WTC11 (cell line): ENCODE measurements around the gene SETMAR. TPM values are rescaled to one million over a fixed set of nuclear protein-coding genes. Genes with fewer than 3 reads are reported as not detected.

Source experiments
- ATAC-seq: fragments of 200-7000 bp; cut with Tn5 transposase; 2 replicates; pipeline ENCODE4 v1.10.0; 2021; ENCODE audit warnings: mild to moderate bottlenecking, moderate library complexity
- CTCF ChIA-PET: fragments of 300-600 bp; sonication (Branson Sonifier 250); formaldehyde crosslinking; loops from one replicate; lab custom pipeline; 2021; ENCODE audit warnings: antibody characterized with exemption; lab: Charles Lee
- POLR2A ChIA-PET: fragments of 350-600 bp; sonication (Branson Sonifier 250); formaldehyde crosslinking; loops from one replicate; lab custom pipeline; 2021; ENCODE audit warnings: antibody characterized with exemption; lab: Charles Lee
- DNase-seq: peaks from one replicate; pipeline ENCODE4 v3.0.0; 2021; ENCODE audit warnings: low spot score
- H3K27ac Mint-ChIP-seq: 2 replicates; pipeline ENCODE4 v1.8.0; 2021; ENCODE audit warnings: mixed read lengths
- H3K27me3 Mint-ChIP-seq: 2 replicates; pipeline ENCODE4 v1.8.0; 2021; ENCODE audit warnings: low read depth, mild to moderate bottlenecking, moderate library complexity, mixed read lengths
- H3K36me3 Mint-ChIP-seq: 2 replicates; pipeline ENCODE4 v1.8.0; 2021; ENCODE audit warnings: mixed read lengths
- H3K4me1 Mint-ChIP-seq: 2 replicates; pipeline ENCODE4 v1.8.0; 2022; ENCODE audit warnings: mixed read lengths
- H3K4me3 Mint-ChIP-seq: 2 replicates; pipeline ENCODE4 v1.8.0; 2021; ENCODE audit warnings: mild to moderate bottlenecking, moderate library complexity, mixed read lengths
- H3K9me3 Mint-ChIP-seq: 2 replicates; pipeline ENCODE4 v1.8.0; 2021; ENCODE audit warnings: mixed read lengths
- ELF4 ChIP-seq: sonication (generic); formaldehyde crosslinking; IDR thresholded peaks from 2 replicates; pipeline ENCODE4 v1.8.1; 2022; ENCODE audit warnings: low read depth, mild to moderate bottlenecking, moderate library complexity, missing genetic modification reagents
- ESRRA ChIP-seq: sonication (generic); formaldehyde crosslinking; IDR thresholded peaks from 2 replicates; pipeline ENCODE4 v1.8.1; 2022; ENCODE audit warnings: mild to moderate bottlenecking, missing genetic modification reagents, borderline replicate concordance
- FOXJ3 ChIP-seq: sonication (generic); formaldehyde crosslinking; IDR thresholded peaks from 2 replicates; pipeline ENCODE4 v1.9.0; 2021; ENCODE audit warnings: missing genetic modification reagents, mild to moderate bottlenecking, borderline replicate concordance
- FOXK1 ChIP-seq: sonication (generic); formaldehyde crosslinking; IDR thresholded peaks from 2 replicates; pipeline ENCODE4 v1.8.0; 2022; ENCODE audit warnings: mild to moderate bottlenecking, moderate library complexity, missing genetic modification reagents
- GABPB1 ChIP-seq: sonication (generic); formaldehyde crosslinking; IDR thresholded peaks from 2 replicates; pipeline ENCODE4 v1.8.1; 2023; ENCODE audit warnings: mild to moderate bottlenecking, missing genetic modification reagents
- GRHL2 ChIP-seq: fragments of 250-450 bp; sonication (Bioruptor Pico); IDR thresholded peaks from 2 replicates; pipeline ENCODE4 v1.8.0; 2022; ENCODE audit warnings: mild to moderate bottlenecking, moderate library complexity; ENCODE audit not compliant: insufficient replicate concordance, severe bottlenecking
- GTF2I ChIP-seq: fragments of 250-450 bp; sonication (Bioruptor Pico); conservative IDR thresholded peaks from 2 replicates; pipeline ENCODE4 v1.4.0; 2021; ENCODE audit warnings: mild to moderate bottlenecking
- HMGA2 ChIP-seq: fragments of 250-450 bp; sonication (Bioruptor Pico); IDR thresholded peaks from 2 replicates; pipeline ENCODE4 v1.4.0; 2021; ENCODE audit warnings: mild to moderate bottlenecking, moderate library complexity
- IRF1 ChIP-seq: sonication (generic); formaldehyde crosslinking; IDR thresholded peaks from 2 replicates; pipeline ENCODE4 v1.8.0; 2023; ENCODE audit warnings: missing genetic modification reagents
- KAT7 ChIP-seq: sonication (generic); formaldehyde crosslinking; IDR thresholded peaks from 2 replicates; pipeline ENCODE4 v1.8.1; 2023; ENCODE audit warnings: missing genetic modification reagents, mild to moderate bottlenecking, borderline replicate concordance
- MLX ChIP-seq: sonication (generic); formaldehyde crosslinking; IDR thresholded peaks from 2 replicates; pipeline ENCODE4 v1.8.1; 2023; ENCODE audit warnings: mild to moderate bottlenecking, missing genetic modification reagents, moderate library complexity
- MYBL2 ChIP-seq: sonication (generic); formaldehyde crosslinking; IDR thresholded peaks from 2 replicates; pipeline ENCODE4 v1.8.1; 2023; ENCODE audit warnings: mild to moderate bottlenecking, moderate library complexity, missing genetic modification reagents
- NR2C2 ChIP-seq: sonication (generic); formaldehyde crosslinking; IDR thresholded peaks from 2 replicates; pipeline ENCODE4 v1.8.0; 2022; ENCODE audit warnings: mild to moderate bottlenecking, missing genetic modification reagents
- PRRX2 ChIP-seq: fragments of 250-450 bp; sonication (Bioruptor Pico); IDR thresholded peaks from 2 replicates; pipeline ENCODE4 v1.8.0; 2021; ENCODE audit warnings: mild to moderate bottlenecking
- TEAD1 ChIP-seq: sonication (generic); formaldehyde crosslinking; IDR thresholded peaks from 2 replicates; pipeline ENCODE4 v1.8.0; 2022; ENCODE audit warnings: mild to moderate bottlenecking, missing genetic modification reagents
- TP53 ChIP-seq: sonication (generic); formaldehyde crosslinking; IDR thresholded peaks from 2 replicates; pipeline ENCODE4 v1.8.1; 2023; ENCODE audit warnings: mild to moderate bottlenecking, missing genetic modification reagents
- ZNF138 ChIP-seq: sonication (generic); formaldehyde crosslinking; conservative IDR thresholded peaks from 2 replicates; pipeline ENCODE4 v1.8.1; 2022; ENCODE audit warnings: mild to moderate bottlenecking, moderate library complexity, missing genetic modification reagents
- ZNF219 ChIP-seq: sonication (generic); formaldehyde crosslinking; IDR thresholded peaks from 2 replicates; pipeline ENCODE4 v1.8.0; 2023; ENCODE audit warnings: missing genetic modification reagents, mild to moderate bottlenecking, borderline replicate concordance
- ZNF317 ChIP-seq: sonication (generic); formaldehyde crosslinking; IDR thresholded peaks from 2 replicates; pipeline ENCODE4 v1.8.1; 2023; ENCODE audit warnings: low read depth, mild to moderate bottlenecking, moderate library complexity, missing genetic modification reagents, borderline replicate concordance
- ZNF396 ChIP-seq: fragments of 250-450 bp; sonication (Bioruptor Pico); IDR thresholded peaks from 2 replicates; pipeline ENCODE4 v1.8.0; 2021; ENCODE audit warnings: mild to moderate bottlenecking, moderate library complexity, borderline replicate concordance
- ZNF512 ChIP-seq: sonication (generic); formaldehyde crosslinking; IDR thresholded peaks from 2 replicates; pipeline ENCODE4 v1.8.1; 2022; ENCODE audit warnings: missing genetic modification reagents, borderline replicate concordance
- ZNF671 ChIP-seq: fragments of 250-450 bp; sonication (Bioruptor Pico); IDR thresholded peaks from 2 replicates; pipeline ENCODE4 v1.8.0; 2021; ENCODE audit warnings: mild to moderate bottlenecking
- total RNA-seq: library from RNA; stranded (reverse); gene quantifications from 3 replicates; pipeline ENCODE4 v1.2.3, GENCODE V29; 2021
- TF ChIP-seq, protein P1 (sequence below): fragments of 250-450 bp; sonication (Bioruptor Pico); IDR thresholded peaks from 2 replicates; pipeline ENCODE4 v2.1.2; 2022; ENCODE audit warnings: mild to moderate bottlenecking, moderate library complexity
- TF ChIP-seq, protein P2 (sequence below): fragments of 250-450 bp; sonication (Bioruptor Pico); IDR thresholded peaks from 2 replicates; pipeline ENCODE4 v1.9.0; 2021; ENCODE audit warnings: mild to moderate bottlenecking, borderline replicate concordance
- TF ChIP-seq, protein P3 (sequence below): fragments of 200-600 bp; IDR thresholded peaks from 2 replicates; pipeline ENCODE4 v1.8.0; 2022; ENCODE audit warnings: antibody characterized with exemption

Gene SETMAR
- total RNA-seq, 1 experiment from 2014 or later = 11.6 TPM

GRCh38 chr3:4332111-4332510 lies 28.9 kb downstream of the SETMAR start:
- ATAC-seq (peak; percentile 52), DNase-seq (no peak)
- Mint-ChIP-seq H3K9me3 (peaks cover 29% of the 10 kb centered on the region), H3K27ac (no peak overlapping the region), H3K27me3 (no peaks in the 10 kb centered on the region; the same call in 1 of the 2 replicates), H3K4me3 (peak overlapping the region; percentile 41; the same call in 1 of the 2 replicates), H3K36me3 (peaks cover 26% of the 10 kb centered on the region), H3K4me1 (peaks cover 41% of the 10 kb centered on the region)
- ChIA-PET CTCF (interaction anchor here (0.9 to 2.1 kb wide), 3 partner anchors 17 to 301 kb away, joined by 3 to 11 read pairs (median 6); no protein-coding TSS in a partner anchor), POLR2A (no interaction called here)
- TF ChIP-seq TEAD1 (CRISPR knock-in tag) (no peak), FOXK1 (CRISPR knock-in tag) (no peak), ZNF138 (CRISPR knock-in tag) (no peak), MYBL2 (no peak), IRF1 (CRISPR knock-in tag) (no peak), ZNF317 (CRISPR knock-in tag) (no peak), TP53 (CRISPR knock-in tag) (no peak), ZNF396 (CRISPR knock-in tag) (no peak), NR2C2 (CRISPR knock-in tag) (no peak), GABPB1 (CRISPR knock-in tag) (no peak), MLX (CRISPR knock-in tag) (no peak), FOXJ3 (CRISPR knock-in tag) (no peak), PRRX2 (CRISPR knock-in tag) (no peak), ESRRA (CRISPR knock-in tag) (no peak), ELF4 (no peak)

DNA sequence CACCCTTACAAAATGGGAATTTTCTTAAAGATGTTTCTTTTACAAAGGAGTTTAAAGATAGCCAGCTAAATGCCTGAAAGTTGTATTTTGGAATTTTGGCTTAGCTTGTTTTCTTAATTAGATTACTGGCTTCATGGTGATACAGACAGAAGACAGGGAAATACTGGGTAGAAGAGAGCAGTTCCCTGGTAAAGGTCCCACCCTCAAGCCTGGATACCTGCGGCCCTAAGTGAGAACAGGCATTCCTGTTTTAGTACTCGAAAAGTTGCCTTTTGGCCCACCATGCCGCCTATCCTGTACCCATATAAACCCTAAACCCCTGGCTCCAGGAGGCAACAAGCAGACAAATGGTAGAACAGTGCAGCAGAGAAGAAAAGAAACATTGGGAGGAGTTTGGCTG lies 29.4 kb downstream of the SETMAR start:
- ChIA-PET CTCF (interaction anchor here (0.9 to 2.1 kb wide), 3 partner anchors 18 to 301 kb away, joined by 3 to 11 read pairs (median 6); no protein-coding TSS in a partner anchor), POLR2A (no interaction called here)
- H3K9me3 Mint-ChIP-seq = peaks cover 27% of the 10 kb centered on the region
- H3K27me3 Mint-ChIP-seq = no peaks in the 10 kb centered on the region; the same call in 1 of the 2 replicates
- peaks cover 45% of the 10 kb centered on the region for H3K4me1 Mint-ChIP-seq
- ATAC-seq (peak; percentile 54), DNase-seq (no peak)
- no peak overlapping the region for H3K4me3 Mint-ChIP-seq
- no peak overlapping the region for H3K27ac Mint-ChIP-seq
- H3K36me3 Mint-ChIP-seq = peaks cover 23% of the 10 kb centered on the region
- TF ChIP-seq KAT7 (CRISPR knock-in tag) = no peak
- no peak for TF ChIP-seq ZNF671 (CRISPR knock-in tag)
- no peak for TF ChIP-seq ESRRA (CRISPR knock-in tag)
- no peak for TF ChIP-seq ZNF512
- TF ChIP-seq ZNF219 (CRISPR knock-in tag) = no peak
- no peak for TF ChIP-seq GTF2I (CRISPR knock-in tag)
- no peak for TF ChIP-seq GRHL2 (CRISPR knock-in tag)
- TF ChIP-seq, protein P1, sequence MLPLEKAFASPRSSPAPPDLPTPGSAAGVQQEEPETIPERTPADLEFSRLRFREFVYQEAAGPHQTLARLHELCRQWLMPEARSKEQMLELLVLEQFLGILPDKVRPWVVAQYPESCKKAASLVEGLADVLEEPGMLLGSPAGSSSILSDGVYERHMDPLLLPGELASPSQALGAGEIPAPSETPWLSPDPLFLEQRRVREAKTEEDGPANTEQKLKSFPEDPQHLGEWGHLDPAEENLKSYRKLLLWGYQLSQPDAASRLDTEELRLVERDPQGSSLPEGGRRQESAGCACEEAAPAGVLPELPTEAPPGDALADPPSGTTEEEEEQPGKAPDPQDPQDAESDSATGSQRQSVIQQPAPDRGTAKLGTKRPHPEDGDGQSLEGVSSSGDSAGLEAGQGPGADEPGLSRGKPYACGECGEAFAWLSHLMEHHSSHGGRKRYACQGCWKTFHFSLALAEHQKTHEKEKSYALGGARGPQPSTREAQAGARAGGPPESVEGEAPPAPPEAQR (CRISPR knock-in tag) = no peak
- TF ChIP-seq, protein P2, sequence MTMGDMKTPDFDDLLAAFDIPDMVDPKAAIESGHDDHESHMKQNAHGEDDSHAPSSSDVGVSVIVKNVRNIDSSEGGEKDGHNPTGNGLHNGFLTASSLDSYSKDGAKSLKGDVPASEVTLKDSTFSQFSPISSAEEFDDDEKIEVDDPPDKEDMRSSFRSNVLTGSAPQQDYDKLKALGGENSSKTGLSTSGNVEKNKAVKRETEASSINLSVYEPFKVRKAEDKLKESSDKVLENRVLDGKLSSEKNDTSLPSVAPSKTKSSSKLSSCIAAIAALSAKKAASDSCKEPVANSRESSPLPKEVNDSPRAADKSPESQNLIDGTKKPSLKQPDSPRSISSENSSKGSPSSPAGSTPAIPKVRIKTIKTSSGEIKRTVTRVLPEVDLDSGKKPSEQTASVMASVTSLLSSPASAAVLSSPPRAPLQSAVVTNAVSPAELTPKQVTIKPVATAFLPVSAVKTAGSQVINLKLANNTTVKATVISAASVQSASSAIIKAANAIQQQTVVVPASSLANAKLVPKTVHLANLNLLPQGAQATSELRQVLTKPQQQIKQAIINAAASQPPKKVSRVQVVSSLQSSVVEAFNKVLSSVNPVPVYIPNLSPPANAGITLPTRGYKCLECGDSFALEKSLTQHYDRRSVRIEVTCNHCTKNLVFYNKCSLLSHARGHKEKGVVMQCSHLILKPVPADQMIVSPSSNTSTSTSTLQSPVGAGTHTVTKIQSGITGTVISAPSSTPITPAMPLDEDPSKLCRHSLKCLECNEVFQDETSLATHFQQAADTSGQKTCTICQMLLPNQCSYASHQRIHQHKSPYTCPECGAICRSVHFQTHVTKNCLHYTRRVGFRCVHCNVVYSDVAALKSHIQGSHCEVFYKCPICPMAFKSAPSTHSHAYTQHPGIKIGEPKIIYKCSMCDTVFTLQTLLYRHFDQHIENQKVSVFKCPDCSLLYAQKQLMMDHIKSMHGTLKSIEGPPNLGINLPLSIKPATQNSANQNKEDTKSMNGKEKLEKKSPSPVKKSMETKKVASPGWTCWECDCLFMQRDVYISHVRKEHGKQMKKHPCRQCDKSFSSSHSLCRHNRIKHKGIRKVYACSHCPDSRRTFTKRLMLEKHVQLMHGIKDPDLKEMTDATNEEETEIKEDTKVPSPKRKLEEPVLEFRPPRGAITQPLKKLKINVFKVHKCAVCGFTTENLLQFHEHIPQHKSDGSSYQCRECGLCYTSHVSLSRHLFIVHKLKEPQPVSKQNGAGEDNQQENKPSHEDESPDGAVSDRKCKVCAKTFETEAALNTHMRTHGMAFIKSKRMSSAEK (CRISPR knock-in tag) = no peak
- TF ChIP-seq HMGA2 (CRISPR knock-in tag) = no peak
- TF ChIP-seq, protein P3, sequence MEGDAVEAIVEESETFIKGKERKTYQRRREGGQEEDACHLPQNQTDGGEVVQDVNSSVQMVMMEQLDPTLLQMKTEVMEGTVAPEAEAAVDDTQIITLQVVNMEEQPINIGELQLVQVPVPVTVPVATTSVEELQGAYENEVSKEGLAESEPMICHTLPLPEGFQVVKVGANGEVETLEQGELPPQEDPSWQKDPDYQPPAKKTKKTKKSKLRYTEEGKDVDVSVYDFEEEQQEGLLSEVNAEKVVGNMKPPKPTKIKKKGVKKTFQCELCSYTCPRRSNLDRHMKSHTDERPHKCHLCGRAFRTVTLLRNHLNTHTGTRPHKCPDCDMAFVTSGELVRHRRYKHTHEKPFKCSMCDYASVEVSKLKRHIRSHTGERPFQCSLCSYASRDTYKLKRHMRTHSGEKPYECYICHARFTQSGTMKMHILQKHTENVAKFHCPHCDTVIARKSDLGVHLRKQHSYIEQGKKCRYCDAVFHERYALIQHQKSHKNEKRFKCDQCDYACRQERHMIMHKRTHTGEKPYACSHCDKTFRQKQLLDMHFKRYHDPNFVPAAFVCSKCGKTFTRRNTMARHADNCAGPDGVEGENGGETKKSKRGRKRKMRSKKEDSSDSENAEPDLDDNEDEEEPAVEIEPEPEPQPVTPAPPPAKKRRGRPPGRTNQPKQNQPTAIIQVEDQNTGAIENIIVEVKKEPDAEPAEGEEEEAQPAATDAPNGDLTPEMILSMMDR = no peak
